GM21423 (cell line): Measurements from ENCODE around the gene FBRS.
"Not testable (repeated sequence)": the region's sequence is repeated elsewhere in the genome, so short reads cannot be mapped to it uniquely, and the experiment has no call there.

ENCODE experiments used
- ATAC-seq: cut with Tn5 transposase; IDR thresholded peaks from one replicate; pipeline ENCODE4 v1.9.1; 2021; ENCODE audit warnings: mild to moderate bottlenecking, moderate library complexity; ENCODE audit not compliant: unreplicated experiment

Gene FBRS

GRCh38 chr16:30657866-30658730 is at the start of gene FBRS:
TSS of gene FBRS (plus strand) at chr16:30658431. CDS start at chr16:30659519, 1,088 bp downstream.
- ATAC-seq: peak; percentile 65

- ATAC-seq: peak; percentile 24
These were observed 49.0 kb upstream of the FBRS start for GRCh38 chr16:30609002-30609925.

GRCh38 chr16:30609926-30610839 is 48.0 kb upstream of the FBRS start, which contains the start of gene ZNF689:
TSS of gene ZNF689 (minus strand) at chr16:30610389. CDS start at chr16:30610041, 348 bp downstream.
- ATAC-seq: peak; percentile 86

- ATAC-seq: no peak
These were observed 42.7 kb upstream of the FBRS start for GRCh38 chr16:30615358-30616091.

GRCh38 chr16:30619202-30619601 is 39.0 kb upstream of the FBRS start:
- no peak for ATAC-seq

- no peak for ATAC-seq
These were observed 38.6 kb upstream of the FBRS start for GRCh38 chr16:30619638-30620037.

DNA sequence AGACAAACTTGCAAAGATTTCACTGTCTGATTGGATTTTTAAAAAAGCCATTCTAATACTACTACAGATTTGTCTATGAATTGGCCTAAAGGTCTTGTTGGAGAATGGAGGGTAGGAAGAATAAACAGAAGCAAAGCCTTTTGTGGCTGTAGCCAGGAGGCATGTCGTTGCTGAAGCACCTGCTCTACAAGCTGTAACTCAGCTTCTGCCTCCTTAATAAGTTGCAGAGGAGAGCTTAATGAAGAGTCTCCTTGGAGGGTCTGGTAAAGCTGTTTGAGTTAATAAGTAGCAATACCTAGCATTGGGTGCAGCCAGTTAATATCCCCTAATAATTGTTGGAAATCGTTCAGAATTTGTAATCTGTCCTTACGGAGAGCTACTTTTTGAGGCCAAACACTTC is 38.1 kb upstream of the FBRS start:
- ATAC-seq: no peak

- ATAC-seq: no peak
These were observed 36.5 kb upstream of the FBRS start for GRCh38 chr16:30621765-30622164.

GRCh38 chr16:30622455-30623032 is 35.7 kb upstream of the FBRS start:
- no peak for ATAC-seq

- no peak for ATAC-seq
These were observed 34.5 kb upstream of the FBRS start for GRCh38 chr16:30623536-30624283.

- no peak for ATAC-seq
These were observed 32.0 kb upstream of the FBRS start for GRCh38 chr16:30626236-30626635.

- no peak for ATAC-seq
These were observed 29.3 kb upstream of the FBRS start for GRCh38 chr16:30628628-30629540.

DNA sequence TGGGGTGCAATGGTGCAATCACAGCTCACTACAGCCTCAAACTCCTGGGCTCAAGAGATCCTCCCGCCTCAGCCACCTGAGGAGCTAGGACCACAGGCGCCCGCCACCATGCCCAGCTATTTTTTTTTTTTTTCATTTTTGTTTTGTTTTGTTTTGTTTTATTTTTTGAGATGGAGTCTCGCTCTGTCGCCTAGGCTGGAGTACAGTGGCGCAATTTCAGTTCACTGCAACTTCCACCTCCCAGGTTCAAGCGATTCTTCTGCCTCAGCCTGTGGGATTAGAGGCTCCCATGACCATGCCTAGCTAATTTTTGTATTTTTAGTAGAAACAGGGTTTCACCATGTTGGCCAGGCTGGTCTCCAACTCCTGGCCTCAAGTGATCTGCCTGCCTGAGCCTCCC is 25.8 kb upstream of the FBRS start:
- ATAC-seq: not testable (repeated sequence)

GRCh38 chr16:30633526-30633925 is 24.7 kb upstream of the FBRS start:
- no peak for ATAC-seq

GRCh38 chr16:30636599-30636998 is 21.6 kb upstream of the FBRS start:
- no peak for ATAC-seq

DNA sequence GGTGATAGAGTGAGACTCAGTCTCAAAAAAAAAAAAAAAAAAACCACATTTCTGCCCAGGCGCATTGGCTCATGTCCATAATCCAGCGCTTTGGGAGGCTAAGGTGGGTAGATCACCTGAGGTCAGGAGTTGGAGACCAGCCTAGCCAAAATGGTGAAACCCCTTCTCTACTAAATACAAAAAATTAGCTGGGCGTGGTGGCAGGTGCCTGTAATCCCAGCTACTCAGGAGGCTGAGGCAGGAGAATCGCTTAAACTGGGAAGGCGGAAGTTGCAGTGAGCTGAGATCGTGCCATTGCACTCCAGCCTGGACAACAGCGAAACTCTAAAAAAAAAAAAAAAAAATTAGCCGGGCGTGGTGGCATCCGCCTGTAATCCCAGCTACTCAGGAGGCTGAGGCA is 21.1 kb upstream of the FBRS start:
- not testable (repeated sequence) for ATAC-seq

DNA sequence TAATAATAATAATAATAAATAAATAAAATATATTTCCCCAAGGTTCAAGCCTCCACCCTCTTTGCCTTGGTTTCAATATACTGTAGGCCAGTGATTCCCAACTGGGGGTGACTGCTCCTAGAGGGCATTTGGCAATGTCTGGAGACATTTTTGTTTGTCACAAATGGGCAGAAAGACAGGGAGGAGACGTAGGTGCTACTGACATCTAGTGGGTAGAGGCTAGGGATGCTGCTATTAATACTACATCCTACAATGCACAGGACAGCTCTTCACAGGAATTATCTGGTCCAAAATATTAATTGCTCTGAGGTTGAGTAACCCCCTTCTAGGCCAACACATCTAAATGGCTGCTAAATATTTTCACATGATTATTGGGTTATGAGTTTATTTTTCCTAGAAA is 20.3 kb upstream of the FBRS start:
- ATAC-seq: no peak
